OCI-LY1 (cell line): ENCODE measurements around the gene CFAP20DC.

Experiments used
- H2AFZ ChIP-seq: fragments of 200-600 bp; sonication (generic), shearing (Covaris generic); 2 replicates; pipeline ENCODE4 v1.6.0; 2014; ENCODE audit warnings: antibody characterized with exemption, mild to moderate bottlenecking, low read length
- H3F3A ChIP-seq: fragments of 200-600 bp; sonication (generic), shearing (Covaris generic); 2 replicates; pipeline ENCODE4 v1.6.0; 2014; ENCODE audit warnings: mild to moderate bottlenecking, antibody characterized with exemption, low read length, moderate library complexity; ENCODE audit not compliant: insufficient read depth
- H3K27ac ChIP-seq: fragments of 200-600 bp; sonication (generic); 2 replicates; pipeline ENCODE4 v1.5.1; 2014; ENCODE audit warnings: low read length, mixed run types, mild to moderate bottlenecking, low read depth; ENCODE audit not compliant: poor library complexity, severe bottlenecking
- H3K27me3 ChIP-seq: fragments of 200-600 bp; sonication (generic); 2 replicates; pipeline ENCODE4 v1.6.0; 2014; ENCODE audit warnings: antibody characterized with exemption, mild to moderate bottlenecking, low read length, moderate library complexity; ENCODE audit not compliant: insufficient read depth
- H3K36me3 ChIP-seq: fragments of 200-600 bp; sonication (generic); 2 replicates; pipeline ENCODE4 v1.6.1; 2014; ENCODE audit warnings: mild to moderate bottlenecking, antibody characterized with exemption, low read length, moderate library complexity, mixed read lengths; ENCODE audit not compliant: insufficient read depth
- H3K4me1 ChIP-seq: fragments of 200-600 bp; sonication (generic); 2 replicates; pipeline ENCODE4 v1.5.1; 2014; ENCODE audit warnings: mild to moderate bottlenecking, low read length, moderate library complexity; ENCODE audit not compliant: insufficient read depth, severe bottlenecking
- H3K4me2 ChIP-seq: fragments of 200-600 bp; sonication (generic), shearing (Covaris generic); 2 replicates; pipeline ENCODE4 v1.6.1; 2014; ENCODE audit warnings: low read length
- H3K4me3 ChIP-seq: fragments of 200-600 bp; sonication (generic); 2 replicates; pipeline ENCODE4 v1.5.1; 2014; ENCODE audit warnings: low read length, low read depth, mild to moderate bottlenecking, mixed read lengths; ENCODE audit not compliant: poor library complexity, severe bottlenecking
- H3K79me2 ChIP-seq: fragments of 200-600 bp; shearing (Covaris generic); 2 replicates; pipeline ENCODE4 v1.6.1; 2016; ENCODE audit warnings: mixed run types, low read length, mixed read lengths; ENCODE audit not compliant: insufficient read depth
- H3K9ac ChIP-seq: fragments of 200-600 bp; sonication (generic), shearing (Covaris generic); 2 replicates; pipeline ENCODE4 v1.6.1; 2014; ENCODE audit warnings: mild to moderate bottlenecking, low read length, mixed read lengths
- H3K9me2 ChIP-seq: fragments of 200-600 bp; sonication (generic), shearing (Covaris generic); 2 replicates; pipeline ENCODE4 v1.6.1; 2014; ENCODE audit warnings: low read depth, mild to moderate bottlenecking, low read length, mixed read lengths
- H3K9me3 ChIP-seq: fragments of 200-600 bp; shearing (Covaris generic); 2 replicates; pipeline ENCODE4 v1.6.1; 2014; ENCODE audit warnings: low read length, mixed read lengths
- H4K20me1 ChIP-seq: fragments of 200-600 bp; sonication (generic), shearing (Covaris generic); 2 replicates; pipeline ENCODE4 v1.6.0; 2016; ENCODE audit warnings: mild to moderate bottlenecking, low read length; ENCODE audit not compliant: insufficient read depth
- CTCF ChIP-seq: fragments of 200-600 bp; sonication (generic), shearing (Covaris generic); IDR thresholded peaks from 2 replicates; pipeline ENCODE4 v1.5.1; 2017; ENCODE audit warnings: mild to moderate bottlenecking, antibody characterized with exemption, low read length, moderate library complexity, mixed read lengths
- EZH2 ChIP-seq: fragments of 200-600 bp; sonication (generic), shearing (Covaris generic); IDR thresholded peaks from 2 replicates; pipeline ENCODE4 v1.8.0; 2017; ENCODE audit warnings: borderline replicate concordance, mixed run types, mild to moderate bottlenecking, antibody characterized with exemption, low read length, moderate library complexity, mixed read lengths

The CFAP20DC gene

GRCh38 chr3:58888087-58888486, 161.7 kb downstream of the CFAP20DC start:
- TF ChIP-seq EZH2, result no peak
- TF ChIP-seq CTCF, result no peak
- no peaks in the 10 kb centered on the region for H3F3A ChIP-seq
- no peak overlapping the region for H3K9ac ChIP-seq
- no peaks in the 10 kb centered on the region for H3K9me3 ChIP-seq
- H3K27ac ChIP-seq, result no peak overlapping the region
- no peaks in the 10 kb centered on the region for H4K20me1 ChIP-seq
- no peaks in the 10 kb centered on the region for H3K9me2 ChIP-seq
- no peaks in the 10 kb centered on the region for H3K27me3 ChIP-seq
- no peak overlapping the region for H3K4me2 ChIP-seq
- H3K4me1 ChIP-seq, result no peaks in the 10 kb centered on the region
- H3K79me2 ChIP-seq, result no peaks in the 10 kb centered on the region
- H2AFZ ChIP-seq, result no peak overlapping the region
- no peak overlapping the region for H3K4me3 ChIP-seq
- no peaks in the 10 kb centered on the region for H3K36me3 ChIP-seq

- H3K79me2 ChIP-seq, result no peaks in the 10 kb centered on the region
- H3K4me1 ChIP-seq, result no peaks in the 10 kb centered on the region
- H2AFZ ChIP-seq, result no peak overlapping the region
- no peaks in the 10 kb centered on the region for H3K27me3 ChIP-seq
- no peak overlapping the region for H3K4me3 ChIP-seq
- H4K20me1 ChIP-seq, result no peaks in the 10 kb centered on the region
- H3K36me3 ChIP-seq, result no peaks in the 10 kb centered on the region
- no peaks in the 10 kb centered on the region for H3K9me3 ChIP-seq
- no peak overlapping the region for H3K4me2 ChIP-seq
- TF ChIP-seq EZH2 (no peak), CTCF (no peak)
- H3K9ac ChIP-seq, result no peak overlapping the region
- no peaks in the 10 kb centered on the region for H3K9me2 ChIP-seq
- no peak overlapping the region for H3K27ac ChIP-seq
- H3F3A ChIP-seq, result no peaks in the 10 kb centered on the region
Observed at GRCh38 chr3:58884453-58884852, 165.4 kb downstream of the CFAP20DC start.

DNA sequence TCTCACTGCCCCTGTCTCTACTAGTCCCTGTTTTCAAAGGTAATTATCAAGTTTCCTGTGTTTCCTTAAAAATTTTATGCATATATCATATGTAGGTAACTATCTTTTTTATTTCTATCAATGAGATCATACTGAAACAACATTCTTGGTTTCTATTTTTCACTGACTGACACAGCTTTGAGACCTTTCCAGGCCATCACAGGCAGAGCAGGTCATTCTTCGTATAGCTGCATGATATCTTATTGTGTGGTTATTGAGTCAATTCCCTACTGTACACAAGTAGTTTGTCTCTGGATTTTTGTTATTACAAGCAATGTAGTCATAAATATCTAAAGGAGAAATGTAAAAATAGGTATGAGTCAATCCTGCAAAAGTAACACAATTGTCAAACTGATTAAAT, 169.6 kb downstream of the CFAP20DC start:
- Histone ChIP-seq H3K9ac (no peak overlapping the region), H2AFZ (no peak overlapping the region), H3K4me3 (no peak overlapping the region), H3K4me2 (no peak overlapping the region), H3K36me3 (no peaks in the 10 kb centered on the region), H4K20me1 (no peaks in the 10 kb centered on the region), H3K27ac (no peak overlapping the region), H3F3A (no peaks in the 10 kb centered on the region), H3K27me3 (no peaks in the 10 kb centered on the region), H3K9me3 (no peaks in the 10 kb centered on the region), H3K9me2 (no peaks in the 10 kb centered on the region), H3K79me2 (no peaks in the 10 kb centered on the region), H3K4me1 (no peaks in the 10 kb centered on the region)
- TF ChIP-seq EZH2 (no peak), CTCF (no peak)
